SU-DHL-6 (cell line): Measurements from ENCODE around the gene DIRAS3.

Source experiments
- EZH2phosphoT487 ChIP-seq: fragments of 200-600 bp; sonication (generic), shearing (Covaris generic); conservative IDR thresholded peaks from 2 replicates; pipeline ENCODE4 v1.6.1; 2018; ENCODE audit warnings: mild to moderate bottlenecking, antibody characterized with exemption, low read length, moderate library complexity, mixed read lengths
- TF ChIP-seq, protein P1 (sequence below): fragments of 200-600 bp; sonication (generic); IDR thresholded peaks from one replicate; pipeline ENCODE4 v1.5.1; 2017; ENCODE audit warnings: antibody characterized with exemption, mild to moderate bottlenecking, low read length, moderate library complexity; ENCODE audit not compliant: insufficient read depth, poor library complexity, severe bottlenecking

DNA sequence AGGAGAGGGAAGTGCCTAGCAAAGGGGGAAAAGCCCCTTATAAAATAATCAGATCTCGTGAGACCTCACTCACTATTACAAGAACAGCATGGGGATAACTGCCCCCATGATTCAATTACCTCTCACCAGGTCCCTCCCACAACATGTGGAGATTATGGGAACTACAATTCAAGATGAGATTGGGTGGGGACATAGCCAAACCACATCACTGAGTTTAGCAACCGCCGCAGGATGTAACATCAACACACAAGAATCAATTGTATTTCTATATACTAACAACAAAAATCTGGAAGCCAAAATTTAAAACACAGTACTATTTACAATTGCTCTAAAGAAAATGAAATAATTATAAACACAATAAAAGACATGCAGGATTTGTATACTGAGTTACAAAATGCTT is 21.9 kb downstream of the DIRAS3 start:
- TF ChIP-seq, protein P1, sequence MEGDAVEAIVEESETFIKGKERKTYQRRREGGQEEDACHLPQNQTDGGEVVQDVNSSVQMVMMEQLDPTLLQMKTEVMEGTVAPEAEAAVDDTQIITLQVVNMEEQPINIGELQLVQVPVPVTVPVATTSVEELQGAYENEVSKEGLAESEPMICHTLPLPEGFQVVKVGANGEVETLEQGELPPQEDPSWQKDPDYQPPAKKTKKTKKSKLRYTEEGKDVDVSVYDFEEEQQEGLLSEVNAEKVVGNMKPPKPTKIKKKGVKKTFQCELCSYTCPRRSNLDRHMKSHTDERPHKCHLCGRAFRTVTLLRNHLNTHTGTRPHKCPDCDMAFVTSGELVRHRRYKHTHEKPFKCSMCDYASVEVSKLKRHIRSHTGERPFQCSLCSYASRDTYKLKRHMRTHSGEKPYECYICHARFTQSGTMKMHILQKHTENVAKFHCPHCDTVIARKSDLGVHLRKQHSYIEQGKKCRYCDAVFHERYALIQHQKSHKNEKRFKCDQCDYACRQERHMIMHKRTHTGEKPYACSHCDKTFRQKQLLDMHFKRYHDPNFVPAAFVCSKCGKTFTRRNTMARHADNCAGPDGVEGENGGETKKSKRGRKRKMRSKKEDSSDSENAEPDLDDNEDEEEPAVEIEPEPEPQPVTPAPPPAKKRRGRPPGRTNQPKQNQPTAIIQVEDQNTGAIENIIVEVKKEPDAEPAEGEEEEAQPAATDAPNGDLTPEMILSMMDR, result no peak
- TF ChIP-seq EZH2phosphoT487, result no peak
